ENCODE measurements around the gene SH3BP2. TPM values are rescaled to one million over a fixed set of nuclear protein-coding genes. Genes with fewer than 3 reads are reported as not detected.
A peak's percentile ranks its signal among the peaks of the same experiment; 100 is the strongest.

Gene SH3BP2
- total and polyA plus RNA-seq, 7 donors, result 18.4 to 82.4 (median 29.9) TPM

DNA sequence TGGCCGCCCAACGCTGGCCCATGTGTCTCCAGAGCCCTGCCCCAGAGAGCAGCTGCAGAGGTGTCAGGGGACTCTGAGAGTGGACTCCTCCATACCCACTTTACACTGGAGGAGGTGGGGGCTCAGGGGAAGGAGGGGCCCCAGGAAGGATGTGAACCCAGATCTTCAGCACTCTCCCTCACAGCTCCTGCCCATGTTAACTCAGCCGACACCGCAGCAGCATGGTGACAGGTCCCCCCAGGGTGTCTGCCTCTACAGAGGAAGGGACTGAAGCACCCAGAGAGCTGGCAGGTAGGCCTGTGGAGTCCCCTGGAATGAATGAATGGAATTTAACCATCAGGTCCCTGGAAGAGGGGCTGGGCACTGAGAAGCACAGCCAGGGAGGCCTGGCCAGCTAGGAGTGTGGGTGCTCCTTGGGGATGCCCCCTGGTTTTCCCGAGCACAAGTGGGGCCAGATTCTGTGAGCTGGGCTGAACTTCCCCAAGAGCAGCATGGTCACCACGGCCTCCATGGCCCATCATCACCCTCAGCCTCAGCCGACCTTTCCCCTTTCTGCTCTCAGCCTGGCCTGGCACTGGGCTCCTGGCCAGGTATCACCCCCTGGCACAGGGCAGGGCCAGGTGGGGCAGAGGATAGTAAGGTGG is 21.9 kb downstream of the SH3BP2 start:
- intact Hi-C loops (cut with DNase I), result no loop called here
- Histone ChIP-seq H3K4me3 (no peak overlapping the region), H3K27ac (no peak overlapping the region), H3K4me1 (peaks cover 0 to 36% (median 31%) of the 10 kb centered on the region in 4 donors), H3K36me3 (no peaks in the 10 kb centered on the region), H3K27me3 (no peaks in the 10 kb centered on the region), H3K9me3 (no peaks in the 10 kb centered on the region)
- TF ChIP-seq CTCF (IDR thresholded peaks at IDR 0.05), result no peak
- TF ChIP-seq POLR2AphosphoS5 (IDR thresholded peaks at IDR 0.05), result no peak
- no peak for TF ChIP-seq EP300 (IDR thresholded peaks at IDR 0.05)
- TF ChIP-seq POLR2A (IDR thresholded peaks at IDR 0.05), result no peak
- WGBS, 2 donors, result 79 to 80% methylated on average over 7 of the region's 7 CpGs
- DNase-seq, result no peak

- Histone ChIP-seq H3K4me1 (peaks cover 0 to 27% (median 19%) of the 10 kb centered on the region in 4 donors), H3K27ac (no peak overlapping the region), H3K27me3 (no peaks in the 10 kb centered on the region), H3K36me3 (peaks cover 0 to 6% (median 0%) of the 10 kb centered on the region in 4 donors), H3K9me3 (no peaks in the 10 kb centered on the region), H3K4me3 (no peak overlapping the region)
- 67 to 71% methylated on average over 1 of the region's 1 CpG for WGBS, 2 donors
- intact Hi-C loops (cut with DNase I), result no loop called here
- TF ChIP-seq EP300 (IDR thresholded peaks at IDR 0.05) (no peak), CTCF (IDR thresholded peaks at IDR 0.05) (no peak), POLR2A (IDR thresholded peaks at IDR 0.05) (no peak), POLR2AphosphoS5 (IDR thresholded peaks at IDR 0.05) (no peak)
- no peak for DNase-seq
Observed at GRCh38 chr4:2816401-2816954, 23.6 kb downstream of the SH3BP2 start.

GRCh38 chr4:2817137-2817536 is 24.3 kb downstream of the SH3BP2 start:
- peak overlapping the region in 1 of 4 donors; percentile 62 for H3K4me3 ChIP-seq
- TF ChIP-seq POLR2AphosphoS5 (IDR thresholded peaks at IDR 0.05) (no peak), EP300 (IDR thresholded peaks at IDR 0.05) (no peak), CTCF (IDR thresholded peaks at IDR 0.05) (no peak)
- 73 to 90% methylated on average over 4 of the region's 4 CpGs for WGBS, 2 donors
- intact Hi-C loops (cut with DNase I), result no loop called here
- DNase-seq, result no peak
- no peak overlapping the region for H3K27ac ChIP-seq
- H3K4me1 ChIP-seq, result peaks cover 0 to 22% (median 14%) of the 10 kb centered on the region in 4 donors
- H3K9me3 ChIP-seq, result no peaks in the 10 kb centered on the region
- H3K36me3 ChIP-seq, result peaks cover 0 to 6% (median 0%) of the 10 kb centered on the region in 4 donors
- H3K27me3 ChIP-seq, result no peaks in the 10 kb centered on the region

DNA sequence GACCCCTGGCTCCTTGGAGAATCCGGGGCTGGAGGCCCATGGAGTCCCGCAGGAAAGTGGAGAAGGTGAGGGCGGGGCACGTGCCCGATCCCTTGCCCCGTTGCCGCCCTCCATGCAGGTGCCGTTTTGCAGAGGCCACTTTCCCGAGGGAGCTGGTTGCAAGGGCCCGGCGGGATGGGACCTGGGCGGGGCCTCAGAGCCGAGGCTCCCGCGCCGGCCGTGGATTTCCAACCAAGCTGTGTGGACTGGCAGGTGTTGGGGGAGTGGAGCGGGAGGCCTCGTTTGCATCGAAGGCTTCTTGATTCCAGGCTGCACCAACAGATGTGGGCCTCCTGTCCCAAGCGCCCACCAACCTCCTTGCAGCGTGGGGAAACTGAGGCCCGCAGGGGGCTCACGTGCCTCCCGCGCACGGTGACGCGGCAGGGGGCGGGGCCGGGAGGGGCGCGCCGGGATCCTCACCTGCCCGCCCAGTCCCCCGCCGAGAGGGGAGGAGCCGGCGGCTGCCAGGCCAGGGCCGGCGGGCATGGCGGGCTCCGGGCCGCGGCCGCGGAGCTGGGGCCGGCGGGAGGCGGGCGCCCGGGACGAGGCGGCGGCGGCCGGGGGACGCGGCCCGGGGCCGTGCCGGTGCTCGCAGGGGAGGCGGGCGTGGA is 24.9 kb downstream of the SH3BP2 start:
- Histone ChIP-seq H3K9me3 (no peaks in the 10 kb centered on the region), H3K27ac (peak overlapping the region in 2 of 4 donors; percentile 56 to 61), H3K27me3 (no peaks in the 10 kb centered on the region), H3K4me1 (peaks cover 0 to 22% (median 14%) of the 10 kb centered on the region in 4 donors), H3K4me3 (peak overlapping the region; percentile 37 to 62 (median 56)), H3K36me3 (peaks cover 0 to 11% (median 0%) of the 10 kb centered on the region in 4 donors)
- DNase-seq, result no peak
- no peak for TF ChIP-seq POLR2A (IDR thresholded peaks at IDR 0.05)
- TF ChIP-seq CTCF (IDR thresholded peaks at IDR 0.05), result no peak
- no peak for TF ChIP-seq POLR2AphosphoS5 (IDR thresholded peaks at IDR 0.05)
- TF ChIP-seq EP300 (IDR thresholded peaks at IDR 0.05), result no peak
- WGBS, 2 donors, result 3 to 21% methylated on average over 65 of the region's 65 CpGs
- intact Hi-C loops (cut with DNase I), result no loop called here

Data from sigmoid colon (tissue), 7 donors.